Measurements from ENCODE around the gene NKX1-1.
A peak's percentile ranks its signal among the peaks of the same experiment; 100 is the strongest.

The NKX1-1 gene

GRCh38 chr4:1359976-1360375, 46.3 kb downstream of the NKX1-1 start:
- no peak for DNase-seq (ENCODE audit: low read depth)

GRCh38 chr4:1359144-1359501, 47.1 kb downstream of the NKX1-1 start:
- no peak for TF ChIP-seq CTCF (conservative IDR thresholded peaks at IDR 0.05; ENCODE audit: control insufficient read depth, insufficient read depth, low read depth, low read length)
- no peak for DNase-seq (ENCODE audit: low read depth)
- H3K4me3 ChIP-seq (ENCODE audit: control insufficient read depth, low read depth, low read length), result no peak overlapping the region

More at GRCh38 chr4:1359976-1360375, 46.3 kb downstream of the NKX1-1 start:
- no peak for TF ChIP-seq CTCF (conservative IDR thresholded peaks at IDR 0.05; ENCODE audit: control insufficient read depth, insufficient read depth, low read depth, low read length)
- no peak overlapping the region for H3K4me3 ChIP-seq (ENCODE audit: control insufficient read depth, low read depth, low read length)

DNA sequence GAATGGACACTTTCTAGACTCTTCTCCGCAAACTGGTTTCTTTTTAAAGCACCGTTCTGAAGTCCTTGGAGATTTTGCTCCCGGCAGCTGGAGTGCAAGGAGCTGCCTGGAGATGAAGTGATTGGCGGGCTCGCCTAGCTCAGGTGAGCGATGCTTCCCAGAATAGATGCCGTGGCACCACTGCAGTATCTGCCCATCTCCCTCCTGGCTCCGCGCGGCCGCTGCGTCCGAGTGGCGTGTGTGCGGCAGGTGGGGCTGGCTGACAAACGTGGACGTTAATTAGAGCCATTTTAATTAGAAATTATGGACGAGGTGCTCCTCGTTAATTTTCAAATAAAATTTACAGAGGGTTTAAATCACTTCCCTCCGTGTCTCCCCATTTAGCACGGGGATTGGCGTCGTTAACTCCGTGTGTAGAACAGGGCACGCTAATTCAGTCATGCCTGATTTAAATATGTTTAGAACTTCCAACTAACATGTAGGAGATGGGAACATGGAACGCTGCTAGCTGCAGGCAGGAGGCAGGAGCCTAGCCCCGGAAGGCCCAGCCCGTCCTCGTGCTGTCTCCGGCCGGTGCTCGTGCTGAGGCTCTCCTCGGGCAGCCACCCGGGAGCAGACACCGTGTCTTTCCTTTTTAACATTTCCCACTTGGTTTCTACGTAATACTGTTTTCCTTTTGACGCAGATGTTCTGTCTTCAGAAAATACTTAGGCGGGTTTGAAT, 47.7 kb downstream of the NKX1-1 start:
- no peak overlapping the region for H3K4me3 ChIP-seq (ENCODE audit: control insufficient read depth, low read depth, low read length)
- DNase-seq (ENCODE audit: low read depth), result no peak
- no peak for TF ChIP-seq CTCF (conservative IDR thresholded peaks at IDR 0.05; ENCODE audit: control insufficient read depth, insufficient read depth, low read depth, low read length)

DNA sequence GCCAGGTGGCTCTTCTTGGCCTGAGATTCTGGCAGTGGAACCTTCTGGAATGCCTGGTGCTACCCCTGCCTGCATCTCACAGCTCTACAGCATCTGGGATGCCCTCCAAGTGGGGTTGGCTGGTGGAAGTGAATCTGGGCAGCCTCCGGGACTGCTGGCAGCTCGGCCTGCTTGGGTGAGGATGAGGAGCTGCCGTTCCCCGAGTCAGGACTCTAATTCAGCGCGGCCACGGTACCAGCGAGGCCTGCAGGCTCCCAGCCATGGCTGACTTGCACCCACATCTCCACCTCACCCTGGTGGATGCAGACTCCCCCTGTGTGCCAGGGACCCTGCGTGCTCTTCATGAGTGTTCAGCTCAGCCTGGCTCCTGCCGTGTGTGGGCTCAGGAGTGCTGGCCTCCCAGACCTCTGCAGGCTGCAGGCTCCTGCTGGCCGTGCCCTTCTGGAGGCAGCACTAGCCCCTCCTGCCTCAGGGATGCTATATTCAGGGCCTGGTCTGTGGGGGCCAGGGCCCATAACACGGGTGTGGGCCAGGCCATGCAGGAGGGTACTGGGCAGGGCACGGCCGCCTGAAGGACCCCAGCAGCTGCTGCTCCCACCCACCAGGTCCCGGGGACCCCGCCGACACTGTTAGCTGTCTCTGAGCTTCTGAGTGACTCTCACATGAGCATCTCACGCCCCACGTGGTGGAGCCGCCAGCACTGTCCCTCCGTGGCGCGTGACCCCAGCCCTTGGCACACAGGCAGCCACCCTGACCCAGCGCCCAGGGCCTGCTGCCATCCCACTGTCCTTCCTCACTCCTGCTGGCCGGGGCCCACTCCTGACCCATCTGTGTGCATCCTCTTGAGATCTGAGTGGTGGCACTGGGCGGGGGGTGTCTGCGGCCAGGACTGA, 48.6 kb downstream of the NKX1-1 start:
- DNase-seq (ENCODE audit: low read depth), result no peak
- TF ChIP-seq CTCF (conservative IDR thresholded peaks at IDR 0.05; ENCODE audit: control insufficient read depth, insufficient read depth, low read depth, low read length), result no peak
- no peak overlapping the region for H3K4me3 ChIP-seq (ENCODE audit: control insufficient read depth, low read depth, low read length)

- no peak overlapping the region for H3K4me3 ChIP-seq (ENCODE audit: control insufficient read depth, low read depth, low read length)
- peak; percentile 64 for TF ChIP-seq CTCF (conservative IDR thresholded peaks at IDR 0.05; ENCODE audit: control insufficient read depth, insufficient read depth, low read depth, low read length)
- DNase-seq (ENCODE audit: low read depth), result peak; percentile 54
These were observed 49.9 kb downstream of the NKX1-1 start for GRCh38 chr4:1356181-1356998.

- DNase-seq (ENCODE audit: low read depth), result no peak
- H3K4me3 ChIP-seq (ENCODE audit: control insufficient read depth, low read depth, low read length), result no peak overlapping the region
- TF ChIP-seq CTCF (conservative IDR thresholded peaks at IDR 0.05; ENCODE audit: control insufficient read depth, insufficient read depth, low read depth, low read length), result no peak
These were observed 50.9 kb downstream of the NKX1-1 start for GRCh38 chr4:1355378-1355777.
